ENCODE results near the gene CYGB. TPM values are rescaled to one million over a fixed set of nuclear protein-coding genes. Genes with fewer than 3 reads are reported as not detected.

CYGB gene
- total RNA-seq, 1 donor from 2014 or later, result 9.1 TPM

DNA sequence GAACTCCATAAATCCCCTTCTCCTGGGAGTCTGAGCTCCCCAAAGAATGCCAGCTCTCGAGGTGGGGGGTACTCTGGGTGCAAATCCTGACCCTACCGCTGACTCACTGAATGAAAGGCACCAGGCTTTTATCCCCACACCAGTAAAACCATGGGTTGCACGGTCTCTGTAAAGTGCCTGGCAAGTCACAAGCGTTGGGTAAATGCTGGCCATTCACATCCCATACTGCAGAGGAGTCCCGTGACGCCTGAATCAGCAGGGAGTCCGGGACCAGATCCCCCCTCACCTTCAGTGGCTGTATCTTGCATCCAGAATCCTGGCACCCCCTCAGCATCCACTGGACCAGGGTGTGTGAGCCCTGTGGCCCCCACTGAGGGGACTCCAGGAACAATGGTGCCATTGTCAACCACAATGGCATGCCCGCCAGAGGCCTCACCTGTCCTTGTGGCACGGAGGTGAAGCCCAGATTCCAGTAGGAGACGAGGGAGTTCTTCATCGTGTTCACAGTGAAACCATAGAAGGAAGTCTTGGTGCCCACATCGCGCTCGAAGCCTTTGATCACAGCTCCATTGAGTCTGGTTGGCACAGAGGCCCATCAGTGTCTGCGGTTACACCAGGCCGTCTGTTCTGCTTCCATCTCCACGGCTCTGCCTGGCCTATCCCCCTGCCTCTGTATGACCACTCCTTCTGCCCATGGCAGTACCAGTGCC lies 34.8 kb upstream of the CYGB start:
- Mint-ChIP-seq H3K9me3 (ENCODE audit: unreplicated experiment) (no peaks in the 10 kb centered on the region), H3K4me1 (ENCODE audit: unreplicated experiment) (peaks cover 10% of the 10 kb centered on the region), H3K36me3 (ENCODE audit: unreplicated experiment) (no peaks in the 10 kb centered on the region), H3K27ac (ENCODE audit: unreplicated experiment) (no peak overlapping the region), H3K4me3 (ENCODE audit: unreplicated experiment) (no peak overlapping the region), H3K27me3 (ENCODE audit: unreplicated experiment) (no peaks in the 10 kb centered on the region)
- no peak for DNase-seq (ENCODE audit: extremely low spot score, unreplicated experiment)
- TF ChIP-seq, protein P1, sequence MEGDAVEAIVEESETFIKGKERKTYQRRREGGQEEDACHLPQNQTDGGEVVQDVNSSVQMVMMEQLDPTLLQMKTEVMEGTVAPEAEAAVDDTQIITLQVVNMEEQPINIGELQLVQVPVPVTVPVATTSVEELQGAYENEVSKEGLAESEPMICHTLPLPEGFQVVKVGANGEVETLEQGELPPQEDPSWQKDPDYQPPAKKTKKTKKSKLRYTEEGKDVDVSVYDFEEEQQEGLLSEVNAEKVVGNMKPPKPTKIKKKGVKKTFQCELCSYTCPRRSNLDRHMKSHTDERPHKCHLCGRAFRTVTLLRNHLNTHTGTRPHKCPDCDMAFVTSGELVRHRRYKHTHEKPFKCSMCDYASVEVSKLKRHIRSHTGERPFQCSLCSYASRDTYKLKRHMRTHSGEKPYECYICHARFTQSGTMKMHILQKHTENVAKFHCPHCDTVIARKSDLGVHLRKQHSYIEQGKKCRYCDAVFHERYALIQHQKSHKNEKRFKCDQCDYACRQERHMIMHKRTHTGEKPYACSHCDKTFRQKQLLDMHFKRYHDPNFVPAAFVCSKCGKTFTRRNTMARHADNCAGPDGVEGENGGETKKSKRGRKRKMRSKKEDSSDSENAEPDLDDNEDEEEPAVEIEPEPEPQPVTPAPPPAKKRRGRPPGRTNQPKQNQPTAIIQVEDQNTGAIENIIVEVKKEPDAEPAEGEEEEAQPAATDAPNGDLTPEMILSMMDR (IDR thresholded peaks at IDR 0.05), result no peak

DNA sequence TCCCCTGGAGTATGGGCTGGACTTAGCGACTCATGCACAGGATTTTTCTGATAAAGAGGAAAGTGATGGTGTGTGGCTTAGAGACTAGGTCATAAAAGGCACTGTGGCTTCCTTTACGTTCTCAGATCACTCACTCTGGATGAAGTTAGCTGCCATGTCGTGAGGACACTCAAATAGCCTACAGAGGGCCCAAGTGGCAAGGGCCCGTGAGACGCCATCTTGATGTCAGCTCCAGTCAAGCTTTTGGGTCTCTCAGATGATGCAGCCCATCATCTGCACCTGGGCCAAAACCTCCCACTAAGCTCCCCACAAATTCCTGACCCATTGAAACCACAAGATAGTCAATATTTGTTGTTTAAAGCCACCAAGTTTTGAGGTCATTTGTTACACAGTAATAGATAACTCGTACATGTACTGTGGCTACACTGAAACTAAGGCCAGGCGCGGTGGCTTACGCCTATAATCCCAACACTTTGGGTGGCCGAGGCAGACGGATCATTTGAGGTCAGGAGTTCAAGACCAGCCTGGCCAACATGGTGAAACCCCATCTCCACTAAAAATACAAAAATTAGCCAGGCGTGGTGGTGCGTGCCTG lies 33.5 kb upstream of the CYGB start:
- no peaks in the 10 kb centered on the region for H3K27me3 Mint-ChIP-seq (ENCODE audit: unreplicated experiment)
- peaks cover 12% of the 10 kb centered on the region for H3K4me1 Mint-ChIP-seq (ENCODE audit: unreplicated experiment)
- no peak overlapping the region for H3K4me3 Mint-ChIP-seq (ENCODE audit: unreplicated experiment)
- TF ChIP-seq, protein P1 (IDR thresholded peaks at IDR 0.05), result no peak
- no peaks in the 10 kb centered on the region for H3K9me3 Mint-ChIP-seq (ENCODE audit: unreplicated experiment)
- no peak for DNase-seq (ENCODE audit: extremely low spot score, unreplicated experiment)
- peaks cover 4% of the 10 kb centered on the region for H3K36me3 Mint-ChIP-seq (ENCODE audit: unreplicated experiment)
- H3K27ac Mint-ChIP-seq (ENCODE audit: unreplicated experiment), result no peak overlapping the region

DNA sequence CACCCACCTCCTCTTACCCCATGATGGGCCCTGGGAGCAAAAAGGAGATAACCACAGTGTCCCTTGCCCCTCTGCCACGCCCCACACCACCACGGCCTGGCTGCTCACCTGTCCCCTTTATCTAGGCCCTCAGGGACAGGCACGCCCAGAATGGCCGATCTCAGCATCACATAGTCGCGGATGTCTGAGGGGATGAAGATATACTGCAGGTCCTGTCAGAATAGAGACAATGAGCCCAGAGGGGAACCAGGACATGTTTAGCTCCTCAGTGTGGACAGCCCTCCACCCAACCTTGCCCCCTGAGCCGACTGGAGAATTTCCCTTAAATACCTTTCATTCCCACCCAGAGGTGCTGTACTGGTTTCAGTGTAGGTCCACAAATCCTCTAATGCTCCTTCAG lies 32.9 kb upstream of the CYGB start:
- H3K4me1 Mint-ChIP-seq (ENCODE audit: unreplicated experiment), result peaks cover 12% of the 10 kb centered on the region
- TF ChIP-seq, protein P1 (IDR thresholded peaks at IDR 0.05), result no peak

DNA sequence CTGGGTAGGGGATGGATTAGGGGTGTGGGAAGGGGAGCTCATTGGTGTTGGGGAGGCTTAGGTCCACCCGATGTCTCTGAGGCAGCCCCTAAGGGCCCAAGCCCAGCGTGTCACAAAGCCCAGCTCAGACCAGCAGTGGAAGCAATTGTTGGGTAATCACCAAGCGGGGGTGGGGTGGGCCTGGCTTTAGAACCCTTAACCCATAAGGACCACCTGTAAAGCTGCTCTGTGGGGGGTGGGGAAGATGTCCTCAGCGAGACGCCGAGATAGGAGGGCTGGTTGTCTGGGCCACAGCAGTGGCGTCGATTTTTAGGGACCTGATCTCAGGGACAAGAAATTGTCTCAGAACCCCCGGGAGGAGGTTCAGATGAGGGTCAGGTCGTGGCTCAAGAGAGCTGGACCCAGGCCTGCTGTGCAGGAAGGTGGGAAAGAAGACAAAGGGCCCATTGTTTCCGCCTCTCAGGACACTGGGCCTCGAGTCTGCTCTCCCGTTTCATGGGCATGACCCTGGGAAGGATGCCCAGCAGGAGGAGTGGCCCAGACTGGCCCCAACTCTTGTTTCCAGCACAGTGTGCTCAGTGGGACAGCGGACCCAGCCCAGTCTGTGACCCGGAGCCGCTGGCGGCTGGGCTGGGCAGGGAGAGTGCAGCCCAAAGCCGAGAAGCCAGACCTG lies 32.2 kb upstream of the CYGB start:
- no peaks in the 10 kb centered on the region for H3K9me3 Mint-ChIP-seq (ENCODE audit: unreplicated experiment)
- H3K4me3 Mint-ChIP-seq (ENCODE audit: unreplicated experiment), result no peak overlapping the region
- H3K27me3 Mint-ChIP-seq (ENCODE audit: unreplicated experiment), result no peaks in the 10 kb centered on the region
- H3K4me1 Mint-ChIP-seq (ENCODE audit: unreplicated experiment), result peaks cover 12% of the 10 kb centered on the region
- TF ChIP-seq, protein P1 (IDR thresholded peaks at IDR 0.05), result no peak
- H3K27ac Mint-ChIP-seq (ENCODE audit: unreplicated experiment), result no peak overlapping the region
- H3K36me3 Mint-ChIP-seq (ENCODE audit: unreplicated experiment), result peaks cover 11% of the 10 kb centered on the region
- DNase-seq (ENCODE audit: extremely low spot score, unreplicated experiment), result no peak

More for the DNA sequence above, 32.9 kb upstream of the CYGB start:
- H3K4me3 Mint-ChIP-seq (ENCODE audit: unreplicated experiment), result no peak overlapping the region
- no peak for DNase-seq (ENCODE audit: extremely low spot score, unreplicated experiment)
- H3K9me3 Mint-ChIP-seq (ENCODE audit: unreplicated experiment), result no peaks in the 10 kb centered on the region
- peaks cover 8% of the 10 kb centered on the region for H3K36me3 Mint-ChIP-seq (ENCODE audit: unreplicated experiment)
- no peak overlapping the region for H3K27ac Mint-ChIP-seq (ENCODE audit: unreplicated experiment)
- no peaks in the 10 kb centered on the region for H3K27me3 Mint-ChIP-seq (ENCODE audit: unreplicated experiment)

DNA sequence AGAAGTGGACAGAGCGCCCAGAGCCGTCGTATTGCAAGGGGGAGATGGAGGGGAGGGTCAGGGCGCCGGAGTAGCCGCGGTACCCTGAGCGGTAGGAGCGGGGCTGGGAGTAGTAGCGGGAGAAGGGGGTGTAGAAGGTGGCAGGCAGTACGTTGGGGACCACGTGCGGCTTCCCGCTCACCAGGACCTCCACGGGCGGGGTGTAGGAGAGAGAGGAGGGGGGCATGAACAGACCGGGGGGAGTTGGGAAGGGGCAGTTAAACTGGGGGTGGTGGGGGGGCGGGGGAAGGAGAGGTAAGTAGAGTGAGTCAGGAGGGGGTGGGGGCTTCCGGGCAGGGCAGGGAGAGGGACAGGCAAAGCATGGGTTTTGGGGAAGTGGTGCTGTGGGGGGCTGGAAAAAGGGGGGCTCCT lies 31.3 kb upstream of the CYGB start:
- Mint-ChIP-seq H3K36me3 (ENCODE audit: unreplicated experiment) (peaks cover 12% of the 10 kb centered on the region), H3K27me3 (ENCODE audit: unreplicated experiment) (no peaks in the 10 kb centered on the region), H3K27ac (ENCODE audit: unreplicated experiment) (no peak overlapping the region), H3K4me3 (ENCODE audit: unreplicated experiment) (no peak overlapping the region), H3K9me3 (ENCODE audit: unreplicated experiment) (no peaks in the 10 kb centered on the region), H3K4me1 (ENCODE audit: unreplicated experiment) (peaks cover 12% of the 10 kb centered on the region)
- TF ChIP-seq, protein P1 (IDR thresholded peaks at IDR 0.05), result no peak
- no peak for DNase-seq (ENCODE audit: extremely low spot score, unreplicated experiment)

All from osteocyte (in vitro differentiated cells).